ENCODE results near the gene UBASH3B.

The UBASH3B gene

DNA sequence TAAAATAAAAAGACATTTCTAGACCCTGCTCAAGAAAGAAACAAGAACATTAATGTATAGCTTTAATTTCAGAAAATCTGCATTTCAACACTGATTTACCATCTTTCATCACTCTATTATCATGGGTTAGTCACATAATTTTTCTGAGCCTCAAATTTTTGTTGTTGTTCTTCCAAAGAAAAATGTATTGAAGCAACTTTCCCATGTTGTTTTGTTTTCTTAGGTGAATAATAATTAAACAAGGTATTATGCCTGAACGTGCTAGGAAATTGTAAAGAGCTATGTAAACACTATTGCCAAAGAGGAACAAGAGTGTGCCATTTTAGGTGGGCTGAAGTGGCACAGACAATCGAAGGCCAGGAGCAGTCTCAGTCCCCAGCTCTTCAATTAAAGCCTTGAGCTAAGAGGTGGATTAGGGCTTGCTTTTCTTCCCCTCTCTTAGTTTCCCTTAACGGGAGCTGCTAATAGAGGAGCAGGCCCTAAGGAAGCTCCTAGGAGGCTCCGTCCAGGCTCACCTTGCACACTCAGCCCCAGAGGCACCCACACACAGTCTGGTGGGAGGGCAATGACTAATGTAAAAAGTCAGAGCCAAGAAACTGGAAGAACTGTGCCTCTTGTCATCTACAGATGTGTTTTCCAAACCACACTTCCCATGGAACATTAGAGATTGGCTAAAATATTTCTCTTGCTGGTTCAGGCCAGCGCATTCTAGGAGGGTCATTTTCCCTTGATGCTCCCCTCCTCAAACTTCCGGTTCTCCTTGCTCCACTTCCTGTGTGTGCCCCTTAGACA lies 8.8 kb upstream of the UBASH3B start:
- DNase-seq (ENCODE audit: low read depth in 2 of 3, low spot score in 2 of 3): no peak

DNA sequence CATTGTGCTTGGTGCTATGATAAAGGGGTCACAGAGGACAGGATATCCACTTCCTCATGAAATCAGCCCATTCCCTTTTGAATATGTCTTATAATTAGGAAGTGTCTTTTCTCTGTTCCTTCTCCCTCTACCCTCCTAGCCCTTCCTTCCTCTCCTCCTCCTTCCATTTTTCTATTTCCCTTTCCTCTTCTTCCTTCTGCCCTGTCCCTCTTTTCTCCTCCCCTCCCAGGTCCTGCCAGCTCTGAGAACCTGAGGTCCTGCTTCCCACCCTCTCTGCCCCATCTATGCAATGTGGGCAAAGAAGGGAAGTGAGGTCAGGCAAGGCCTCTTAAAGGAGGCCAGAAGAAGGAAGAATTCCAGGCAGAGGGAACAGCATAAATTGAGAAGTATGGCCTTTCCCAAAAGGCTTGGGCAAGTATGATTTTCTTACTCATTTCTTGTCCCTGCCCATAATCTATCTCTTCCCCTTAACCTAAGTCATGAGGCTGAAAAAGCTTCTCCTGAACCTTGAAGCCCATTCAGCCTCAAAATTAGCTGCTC lies 7.7 kb upstream of the UBASH3B start:
- DNase-seq (ENCODE audit: low read depth in 2 of 3, low spot score in 2 of 3): no peak

- no peak for DNase-seq (ENCODE audit: low read depth in 2 of 3, low spot score in 2 of 3)
Measured at GRCh38 chr11:122649116-122649515, 6.4 kb upstream of the UBASH3B start.

DNA sequence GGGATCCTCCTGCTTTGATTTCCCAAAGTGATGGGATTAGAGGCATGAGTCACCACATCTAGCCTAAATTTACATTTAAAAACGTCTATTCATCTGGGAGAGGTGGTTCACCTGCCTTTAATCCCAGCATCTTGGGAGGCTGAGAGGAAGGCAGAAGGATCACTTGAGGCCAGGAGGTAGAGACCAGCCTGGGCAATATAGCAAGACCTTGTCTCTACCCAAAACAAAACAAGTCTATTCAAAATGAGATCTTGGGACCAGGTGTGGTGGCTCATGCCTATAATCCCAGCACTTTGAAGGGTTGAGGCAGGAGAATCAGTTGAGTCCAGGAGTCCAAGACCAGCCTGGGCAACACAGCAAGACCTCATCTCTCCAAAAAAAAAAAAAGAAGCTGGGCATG lies 4.9 kb upstream of the UBASH3B start:
- no peak for DNase-seq (ENCODE audit: low read depth in 2 of 3, low spot score in 2 of 3)

DNA sequence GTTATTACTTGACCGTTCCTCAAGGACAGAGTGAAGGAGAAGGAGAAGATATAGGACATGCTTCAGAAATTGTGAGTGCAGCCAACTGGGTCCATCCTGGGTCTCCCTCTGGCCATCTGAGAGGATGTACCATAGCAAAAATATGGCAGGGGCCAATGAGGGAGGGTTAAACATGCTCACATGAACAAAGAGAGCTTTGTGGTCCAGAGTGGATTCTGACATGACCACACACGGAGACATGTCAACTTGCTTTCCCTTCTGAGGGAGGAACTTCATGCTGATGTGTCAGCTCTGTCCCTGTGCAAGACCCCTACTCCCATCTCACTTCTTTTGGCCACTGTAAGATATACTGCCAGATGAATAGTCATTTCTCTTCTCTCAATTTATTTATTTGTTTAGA lies 3.0 kb upstream of the UBASH3B start:
- no peak for DNase-seq (ENCODE audit: low read depth in 2 of 3, low spot score in 2 of 3)

GRCh38 chr11:122653916-122654585 lies 1.5 kb upstream of the UBASH3B start:
- no peak for DNase-seq (ENCODE audit: low read depth in 2 of 3, low spot score in 2 of 3)

DNA sequence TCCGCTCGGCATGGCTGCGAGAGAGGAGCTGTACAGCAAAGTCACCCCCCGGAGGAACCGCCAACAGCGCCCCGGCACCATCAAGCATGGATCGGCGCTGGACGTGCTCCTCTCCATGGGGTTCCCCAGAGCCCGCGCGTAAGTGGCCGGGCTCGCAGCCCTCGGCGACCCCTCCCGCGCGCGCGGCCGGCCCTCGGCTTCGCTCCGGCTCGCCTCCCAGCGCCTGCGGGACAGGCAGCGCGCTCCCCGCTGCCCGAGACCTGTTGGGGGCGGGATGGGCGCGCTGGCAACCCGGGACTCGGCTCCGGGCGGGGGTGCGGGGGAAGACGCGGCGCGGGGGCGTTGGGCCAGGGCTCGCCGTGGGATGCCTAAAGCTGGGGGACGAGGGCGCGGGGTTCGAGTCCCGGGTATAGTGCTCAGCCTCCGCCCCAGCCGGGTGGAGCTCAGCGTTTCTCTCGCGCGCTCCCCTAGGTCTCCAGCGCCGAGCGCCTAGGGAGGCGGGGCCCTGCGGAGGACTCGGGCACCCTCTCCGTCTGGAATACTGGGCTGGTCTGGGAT lies 630 bp downstream of the UBASH3B start:
- DNase-seq (ENCODE audit: low read depth in 2 of 3, low spot score in 2 of 3): peak; percentile 16 to 47 (median 38)

GRCh38 chr11:122656631-122657101 lies 1.1 kb downstream of the UBASH3B start:
- peak in 1 of 3 experiments; percentile 7 for DNase-seq (ENCODE audit: low read depth in 2 of 3, low spot score in 2 of 3)

GRCh38 chr11:122659676-122660554 lies 4.4 kb downstream of the UBASH3B start:
- no peak for DNase-seq (ENCODE audit: low read depth in 2 of 3, low spot score in 2 of 3)

DNA sequence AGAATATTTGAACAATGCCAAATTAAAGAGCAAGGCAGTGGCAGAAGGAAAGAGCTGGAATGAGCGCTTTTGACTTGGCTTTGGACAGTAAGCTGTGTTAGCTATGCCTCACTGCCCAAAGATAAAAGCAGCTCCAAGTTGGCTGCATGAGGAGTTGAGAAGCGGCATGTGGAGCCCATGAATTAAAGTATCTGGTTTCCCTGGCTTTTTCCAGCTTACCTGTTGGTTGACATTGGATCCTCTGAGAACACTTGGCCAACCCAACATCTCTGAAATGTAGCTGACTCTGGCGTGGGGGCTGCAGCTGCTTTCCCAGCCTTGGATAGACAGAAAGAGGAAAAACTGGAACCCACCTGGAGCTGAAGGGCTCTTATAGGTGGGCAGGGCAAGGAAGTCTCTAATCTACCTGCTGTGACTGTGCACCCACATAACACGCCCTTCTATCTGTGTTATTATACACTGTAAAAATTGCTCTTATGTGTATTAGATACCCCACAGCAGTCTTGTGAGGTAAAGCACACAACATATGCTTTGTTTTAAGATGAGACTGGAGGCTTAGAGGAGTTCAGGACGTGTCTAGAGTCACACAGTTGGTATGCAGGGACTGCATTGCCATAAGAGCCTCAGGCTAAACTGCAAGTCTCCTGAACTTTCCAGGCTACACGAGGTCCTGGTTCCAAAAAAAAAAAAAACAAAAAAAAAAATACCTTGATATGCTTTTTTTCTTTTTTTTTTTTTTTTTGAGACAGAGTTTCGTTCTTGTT lies 5.8 kb downstream of the UBASH3B start:
- DNase-seq (ENCODE audit: low read depth in 2 of 3, low spot score in 2 of 3): no peak

DNA sequence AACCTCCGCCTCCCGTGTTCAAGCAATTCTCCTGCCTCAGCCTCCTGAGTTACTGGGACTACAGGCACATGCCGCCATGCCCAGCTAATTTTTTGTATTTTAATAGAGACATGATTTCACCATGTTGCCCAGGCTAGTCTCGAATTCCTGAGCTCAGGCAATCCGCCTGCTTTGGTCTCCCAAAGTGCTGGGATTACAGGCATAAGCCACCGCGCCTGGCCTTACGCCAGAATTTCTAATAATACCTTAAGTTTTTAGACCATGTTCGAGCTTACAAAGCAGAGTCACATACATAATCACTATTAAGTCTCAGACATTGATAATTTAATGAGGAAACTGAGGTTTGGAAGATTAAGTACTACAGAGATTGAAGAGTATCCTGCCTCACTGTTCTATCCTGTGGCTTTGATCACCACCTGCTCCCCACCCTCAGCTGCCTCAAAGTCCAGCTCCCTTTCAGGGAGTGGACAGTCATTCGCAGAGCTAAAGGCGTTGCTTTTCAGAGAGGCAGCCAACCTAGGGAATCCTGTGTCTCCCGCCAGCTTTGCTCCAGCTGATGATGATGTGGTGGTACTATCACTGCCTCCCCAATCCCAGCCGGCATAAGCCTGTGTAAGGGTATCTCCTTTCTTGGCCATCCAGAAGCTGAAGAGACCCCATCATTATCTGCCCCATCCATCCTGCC lies 7.7 kb downstream of the UBASH3B start:
- DNase-seq (ENCODE audit: low read depth in 2 of 3, low spot score in 2 of 3): no peak

- no peak for DNase-seq (ENCODE audit: low read depth in 2 of 3, low spot score in 2 of 3)
Measured at GRCh38 chr11:122663764-122664163, 8.2 kb downstream of the UBASH3B start.

DNA sequence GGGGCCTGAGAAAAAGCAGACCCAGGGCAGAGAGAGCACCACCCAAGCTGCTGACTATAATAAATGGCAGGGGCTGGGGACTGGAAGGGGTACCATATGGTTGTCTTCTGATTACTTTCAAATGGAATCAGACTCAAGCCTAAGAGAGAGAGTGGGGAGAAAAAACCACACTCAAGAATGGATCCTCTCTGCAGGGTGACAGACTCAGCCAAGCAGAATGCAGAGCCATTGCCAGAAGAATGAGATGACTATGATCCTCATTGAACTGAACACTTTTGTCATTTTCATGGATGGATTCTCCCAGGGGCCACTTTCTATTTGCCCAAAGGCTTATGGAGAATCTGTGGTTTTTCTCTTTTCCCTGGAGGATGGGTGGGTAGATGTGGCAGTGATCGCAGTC lies 8.7 kb downstream of the UBASH3B start:
- DNase-seq (ENCODE audit: low read depth in 2 of 3, low spot score in 2 of 3): no peak

GRCh38 chr11:122665861-122666260 lies 10.3 kb downstream of the UBASH3B start:
- DNase-seq (ENCODE audit: low read depth in 2 of 3, low spot score in 2 of 3): no peak

DNA sequence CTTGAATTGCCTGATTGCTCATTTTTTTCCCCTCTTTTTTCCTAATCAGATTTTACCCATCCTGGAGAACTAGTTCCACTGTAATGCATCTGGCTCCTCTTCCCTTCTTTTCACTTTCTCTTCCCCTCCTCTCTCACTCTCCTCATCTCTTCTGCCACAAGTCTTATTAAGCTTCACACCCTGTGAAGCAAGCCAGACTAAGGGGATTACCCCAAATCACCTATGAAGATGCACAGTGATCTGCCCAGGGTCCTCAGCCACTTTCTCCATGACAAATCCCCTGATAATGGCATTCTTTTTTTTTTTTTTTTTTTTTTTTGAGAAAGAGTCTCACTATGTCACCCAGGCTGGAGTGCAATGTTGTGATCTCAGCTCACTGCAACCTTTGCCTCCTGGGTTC lies 11.2 kb downstream of the UBASH3B start:
- no peak for DNase-seq (ENCODE audit: low read depth in 2 of 3, low spot score in 2 of 3)

DNA sequence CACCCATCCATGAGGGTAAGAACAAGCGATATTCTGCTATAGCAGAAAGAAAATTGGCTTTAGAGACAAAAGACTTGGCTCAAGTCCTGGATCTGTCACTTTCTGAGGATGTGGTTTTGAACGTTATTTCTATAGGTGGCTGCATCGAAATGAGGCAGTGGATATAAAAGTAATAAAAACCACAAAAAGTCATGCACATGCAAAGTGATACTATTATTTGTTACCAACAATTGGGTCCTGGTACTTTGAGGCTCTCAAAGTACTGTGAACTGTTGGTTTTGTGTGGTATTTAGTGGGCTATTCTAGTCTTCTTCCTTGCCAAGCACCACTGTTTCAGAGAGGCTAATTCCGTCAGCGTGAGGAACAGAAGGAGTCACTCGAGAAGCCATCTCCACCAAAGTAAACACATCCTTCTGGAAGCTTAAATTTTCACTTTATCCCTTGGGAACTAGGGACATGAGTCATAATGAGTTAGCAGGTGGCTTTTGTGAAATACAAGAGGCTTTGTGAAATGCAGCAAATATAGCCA lies 13.1 kb downstream of the UBASH3B start:
- no peak for DNase-seq (ENCODE audit: low read depth in 2 of 3, low spot score in 2 of 3)

DNA sequence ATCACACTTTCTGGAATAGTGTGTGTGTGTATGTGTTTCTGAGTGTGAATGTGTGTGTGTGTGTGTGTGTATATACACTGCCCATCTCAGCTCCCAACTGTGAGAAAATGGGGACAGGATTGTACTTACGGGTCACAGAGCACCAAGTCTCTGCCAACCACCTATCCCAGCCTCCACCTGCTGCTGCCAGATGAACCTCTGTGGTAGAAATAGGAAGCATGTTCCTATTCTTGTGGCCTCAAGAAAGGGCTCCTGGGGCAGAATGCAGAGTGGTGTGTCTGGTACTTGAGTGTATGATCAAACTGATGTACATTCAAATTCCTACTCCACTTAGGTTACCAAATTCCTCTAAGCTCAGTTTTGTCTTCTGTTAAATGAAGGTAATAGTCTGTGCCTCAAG lies 14.6 kb downstream of the UBASH3B start:
- DNase-seq (ENCODE audit: low read depth in 2 of 3, low spot score in 2 of 3): no peak

DNA sequence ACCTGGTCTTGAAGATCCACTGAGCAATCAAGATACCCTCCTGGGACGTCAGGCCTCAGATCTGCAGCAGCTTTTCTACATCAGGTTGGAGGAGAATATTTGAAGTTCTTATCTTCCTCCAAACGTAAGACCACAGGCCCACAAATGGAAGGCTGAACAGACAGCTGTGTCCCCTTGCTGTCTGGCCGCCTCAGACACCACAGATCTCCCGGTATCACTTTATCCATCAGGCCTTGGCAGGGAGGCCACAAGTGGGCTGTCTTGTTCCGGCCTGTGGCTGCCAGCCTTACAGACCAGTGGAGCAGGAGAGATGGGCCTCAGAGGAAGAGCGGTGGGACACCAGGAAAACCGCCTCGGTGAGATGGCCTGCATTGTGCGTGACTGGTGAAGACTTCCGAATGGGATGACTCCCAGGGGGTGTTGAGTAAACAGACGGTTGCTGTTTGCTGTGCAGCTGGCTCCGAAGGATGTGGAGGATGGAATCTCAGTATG lies 15.9 kb downstream of the UBASH3B start:
- DNase-seq (ENCODE audit: low read depth in 2 of 3, low spot score in 2 of 3): no peak

DNA sequence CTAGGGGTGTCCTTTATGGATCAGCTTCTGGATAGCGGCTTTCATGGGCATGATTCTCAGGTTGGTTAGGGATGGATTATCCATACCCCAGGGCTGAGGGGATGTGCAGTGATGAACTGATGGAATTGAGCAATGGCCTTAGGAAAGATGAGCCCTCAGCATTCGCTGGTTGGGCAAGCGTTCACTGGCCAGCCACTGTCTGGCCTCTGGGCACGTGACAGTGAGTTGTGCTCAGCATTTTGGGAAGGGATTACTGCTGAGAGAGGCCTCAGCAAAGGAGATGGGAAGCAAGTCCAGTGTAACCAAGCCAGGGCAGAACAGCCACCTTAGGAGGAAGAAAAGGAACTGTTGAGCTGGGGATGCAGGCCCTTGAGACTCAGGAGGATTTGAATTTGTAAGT lies 17.4 kb downstream of the UBASH3B start:
- DNase-seq (ENCODE audit: low read depth in 2 of 3, low spot score in 2 of 3): no peak
